GM10248 (cell line): Measurements from ENCODE around the gene KRTAP1-4.

ENCODE experiments used
- CTCF ChIA-PET: fragments of 300-600 bp; sonication (Branson Sonifier 250); formaldehyde crosslinking; extraction: SDS; loops from one replicate; lab custom pipeline; 2021; ENCODE audit warnings: antibody characterized with exemption; lab: Yijun Ruan, JAX
- POLR2A ChIA-PET: fragments of 350-650 bp; sonication (Branson Sonifier 250); formaldehyde crosslinking; extraction: SDS; loops from one replicate; lab custom pipeline; 2020; ENCODE audit warnings: antibody characterized with exemption; lab: Yijun Ruan, JAX
- DNase-seq: peaks from one replicate; pipeline ENCODE4 v3.0.0; 2012; ENCODE audit errors: extremely low spot score
- TF ChIP-seq, protein P1 (sequence below): IDR thresholded peaks from 2 replicates; pipeline ENCODE4 v1.5.1; 2012; ENCODE audit warnings: mild to moderate bottlenecking, low read depth; ENCODE audit errors: extremely low read depth, missing control alignments, control extremely low read depth

KRTAP1-4 gene, protein sequence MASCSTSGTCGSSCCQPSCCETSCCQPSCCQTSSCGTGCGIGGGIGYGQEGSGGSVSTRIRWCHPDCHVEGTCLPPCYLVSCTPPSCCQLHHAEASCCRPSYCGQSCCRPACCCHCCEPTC

DNA sequence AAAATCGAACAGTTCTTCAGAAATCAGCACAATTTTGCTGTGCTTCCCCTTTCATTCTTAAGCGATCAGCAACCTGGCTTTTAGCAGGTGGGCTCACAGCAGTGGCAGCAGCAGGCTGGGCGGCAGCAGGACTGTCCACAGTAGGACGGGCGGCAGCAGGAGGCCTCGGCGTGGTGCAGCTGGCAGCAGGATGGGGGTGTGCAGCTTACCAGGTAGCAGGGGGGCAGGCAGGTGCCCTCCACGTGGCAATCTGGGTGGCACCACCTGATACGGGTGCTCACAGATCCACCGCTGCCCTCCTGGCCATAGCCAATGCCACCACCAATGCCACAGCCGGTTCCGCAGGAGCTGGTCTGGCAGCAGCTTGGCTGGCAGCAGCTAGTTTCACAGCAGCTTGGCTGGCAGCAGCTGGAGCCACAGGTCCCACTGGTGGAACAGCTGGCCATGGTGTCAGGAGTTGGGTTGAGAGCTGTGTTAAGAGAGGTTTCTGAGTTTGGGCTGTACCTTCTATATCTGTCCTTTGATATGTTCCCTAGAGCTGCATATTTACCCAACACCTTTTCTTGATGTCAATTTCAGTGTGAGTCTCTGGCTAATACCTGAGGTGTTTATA is at the start of gene KRTAP1-4:
KRTAP1-4 (minus strand) TSS at position 563 of the 613 bp plus-strand sequence; CDS start at position 446, 117 bp downstream.
- TF ChIP-seq, protein P1, sequence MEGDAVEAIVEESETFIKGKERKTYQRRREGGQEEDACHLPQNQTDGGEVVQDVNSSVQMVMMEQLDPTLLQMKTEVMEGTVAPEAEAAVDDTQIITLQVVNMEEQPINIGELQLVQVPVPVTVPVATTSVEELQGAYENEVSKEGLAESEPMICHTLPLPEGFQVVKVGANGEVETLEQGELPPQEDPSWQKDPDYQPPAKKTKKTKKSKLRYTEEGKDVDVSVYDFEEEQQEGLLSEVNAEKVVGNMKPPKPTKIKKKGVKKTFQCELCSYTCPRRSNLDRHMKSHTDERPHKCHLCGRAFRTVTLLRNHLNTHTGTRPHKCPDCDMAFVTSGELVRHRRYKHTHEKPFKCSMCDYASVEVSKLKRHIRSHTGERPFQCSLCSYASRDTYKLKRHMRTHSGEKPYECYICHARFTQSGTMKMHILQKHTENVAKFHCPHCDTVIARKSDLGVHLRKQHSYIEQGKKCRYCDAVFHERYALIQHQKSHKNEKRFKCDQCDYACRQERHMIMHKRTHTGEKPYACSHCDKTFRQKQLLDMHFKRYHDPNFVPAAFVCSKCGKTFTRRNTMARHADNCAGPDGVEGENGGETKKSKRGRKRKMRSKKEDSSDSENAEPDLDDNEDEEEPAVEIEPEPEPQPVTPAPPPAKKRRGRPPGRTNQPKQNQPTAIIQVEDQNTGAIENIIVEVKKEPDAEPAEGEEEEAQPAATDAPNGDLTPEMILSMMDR: no peak
- ChIA-PET POLR2A (no interaction called here), CTCF (no interaction called here)
- no peak for DNase-seq

DNA sequence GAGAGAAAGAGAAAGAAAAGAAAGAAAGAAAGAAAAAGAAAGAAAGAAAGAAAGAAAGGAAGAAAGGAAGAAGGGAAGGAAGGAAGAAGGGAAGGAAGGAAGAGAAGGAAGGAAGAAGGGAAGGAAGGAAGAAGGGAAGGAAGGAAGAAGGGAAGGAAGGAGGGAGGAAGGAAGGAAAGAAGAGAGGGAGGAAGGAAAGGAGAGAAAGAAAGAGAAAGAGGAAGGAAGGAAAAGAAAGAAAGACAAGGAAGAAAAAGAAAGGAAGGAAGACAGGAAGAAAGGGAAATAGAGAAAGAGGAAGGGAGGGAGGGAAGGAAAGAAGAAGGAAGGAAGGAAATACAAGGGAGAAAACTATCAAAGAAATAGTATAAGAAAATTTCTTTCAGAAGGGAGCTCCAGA is 46.8 kb upstream of the KRTAP1-4 start:
- TF ChIP-seq, protein P1: no peak
- ChIA-PET CTCF (no interaction called here), POLR2A (no interaction called here)
- DNase-seq: no peak

DNA sequence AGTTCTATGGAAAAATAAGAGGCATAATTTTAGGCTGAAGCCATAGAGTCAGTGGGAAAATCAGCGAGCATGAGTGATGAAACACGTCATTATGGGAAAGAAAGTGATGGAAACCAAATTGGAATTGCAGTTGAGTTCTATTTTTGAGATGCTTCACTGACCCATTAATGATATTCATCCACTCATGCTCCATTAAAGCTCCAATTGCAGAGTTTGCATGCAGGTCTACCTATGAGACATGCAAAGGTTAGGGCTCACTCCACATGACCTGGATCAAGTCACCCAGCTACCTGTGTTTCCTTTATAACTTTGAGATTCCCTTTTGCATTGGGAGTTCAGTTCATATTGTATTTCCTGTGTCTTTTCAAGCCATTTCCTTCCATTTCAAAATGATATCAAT is 43.7 kb upstream of the KRTAP1-4 start:
- TF ChIP-seq, protein P1: no peak
- DNase-seq: no peak
- CTCF ChIA-PET: no interaction called here
- POLR2A ChIA-PET: no interaction called here

DNA sequence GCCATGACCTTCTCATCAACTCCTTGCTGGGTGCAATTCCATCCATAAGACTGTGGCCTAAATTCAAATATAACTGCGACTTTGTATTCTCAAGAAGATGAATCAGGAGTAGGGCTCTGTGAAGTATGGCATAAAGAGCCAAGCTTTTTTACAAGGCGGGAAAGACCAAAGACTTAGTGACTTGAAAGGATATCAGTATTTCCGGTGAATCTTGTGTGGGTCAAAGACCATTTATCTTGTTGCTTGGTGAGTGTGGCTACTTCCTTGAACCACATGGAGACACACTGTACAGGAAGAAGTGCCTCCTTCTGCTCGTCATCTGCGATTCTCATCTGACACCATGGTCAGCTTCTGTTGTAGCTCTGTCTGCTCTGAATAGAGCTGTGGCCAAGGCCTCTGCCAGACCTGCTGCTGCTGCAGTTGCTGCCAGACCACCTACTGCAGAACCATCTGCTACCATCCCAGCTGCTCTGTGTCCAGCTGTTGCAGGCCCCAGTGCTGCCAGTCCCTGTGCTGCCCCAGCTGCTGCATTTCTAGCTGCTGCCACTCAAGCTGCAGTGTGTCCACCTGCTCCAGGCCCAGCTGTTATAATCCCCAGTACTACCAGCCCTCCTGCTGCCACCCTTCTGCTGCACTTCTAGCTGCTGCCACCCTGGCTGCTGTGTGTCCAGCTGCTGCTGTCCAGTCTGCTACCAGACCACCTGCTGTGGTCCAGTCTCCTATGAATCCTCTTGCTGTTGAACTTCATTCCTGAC is 41.8 kb upstream of the KRTAP1-4 start:
- POLR2A ChIA-PET: no interaction called here
- no peak for DNase-seq
- CTCF ChIA-PET: interaction anchor here (0.8 kb wide), 1 partner anchor 23 kb away, joined by 3 read pairs; no protein-coding TSS in a partner anchor
- TF ChIP-seq, protein P1: no peak

DNA sequence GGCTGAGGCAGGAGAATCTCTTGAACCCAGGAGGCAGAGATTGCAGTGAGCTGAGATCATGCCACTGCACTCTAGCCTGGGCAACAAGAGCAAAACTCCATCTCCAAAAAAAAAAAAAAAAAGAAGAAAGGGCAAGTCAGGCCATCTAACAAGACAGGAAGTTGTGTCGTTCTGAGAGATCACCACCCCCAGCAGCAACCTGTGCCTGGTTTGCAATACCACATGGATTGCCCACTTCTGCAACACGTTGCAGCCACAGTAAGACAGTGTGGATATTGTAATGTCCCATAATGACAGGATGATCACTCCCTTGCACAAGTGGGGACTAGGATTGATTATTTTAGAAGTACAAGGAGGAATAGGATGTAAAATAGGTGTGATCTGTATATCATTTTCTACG is 39.0 kb upstream of the KRTAP1-4 start:
- ChIA-PET CTCF (no interaction called here), POLR2A (no interaction called here)
- no peak for DNase-seq
- TF ChIP-seq, protein P1: no peak

DNA sequence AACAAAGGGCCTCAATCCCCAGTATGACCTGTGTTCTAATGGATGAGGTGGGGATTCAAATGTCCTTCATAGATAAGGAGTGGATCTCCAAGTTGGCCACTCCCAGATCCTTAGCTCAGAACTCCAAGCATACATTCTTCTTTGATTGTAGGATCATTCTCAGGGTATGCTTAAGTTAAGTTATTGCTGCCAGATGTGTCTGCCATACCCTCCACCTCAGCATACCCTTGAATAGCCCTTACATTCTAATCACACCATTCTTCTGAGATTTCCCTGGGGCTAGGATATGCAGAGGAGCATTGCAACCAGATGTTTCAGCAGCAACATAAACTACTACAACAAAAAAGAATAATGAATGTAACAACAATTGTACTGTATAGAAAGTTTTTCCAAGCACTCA is 37.3 kb upstream of the KRTAP1-4 start:
- CTCF ChIA-PET: no interaction called here
- DNase-seq: no peak
- POLR2A ChIA-PET: no interaction called here
- TF ChIP-seq, protein P1: no peak
